Effector CD8-positive, alpha-beta T cell (primary cell): ENCODE measurements around the gene PPP2R5C.
"Not testable (repeated sequence)": the region's sequence is repeated elsewhere in the genome, so short reads cannot be mapped to it uniquely, and the experiment has no call there.

Source experiments
- DNase-seq: peaks from one replicate; lab custom pipeline; 2025; lab: John Stamatoyannopoulos, UW
- total RNA-seq, 4 experiments: gene quantifications; one replicate each; lab custom pipeline; 2026; lab: John Stamatoyannopoulos, UW

The PPP2R5C gene
- total RNA-seq: 605 to 834 (median 806) reads per million in 4 experiments

GRCh38 chr14:101761032-101761880 lies at the start of gene PPP2R5C:
PPP2R5C (plus strand) TSS chr14:101761709; CDS start chr14:101761894, 185 bp downstream.
- peak; percentile 83 for DNase-seq

- not testable (repeated sequence) for DNase-seq
Measured at GRCh38 chr14:101711857-101712233, 49.7 kb upstream of the PPP2R5C start.

DNA sequence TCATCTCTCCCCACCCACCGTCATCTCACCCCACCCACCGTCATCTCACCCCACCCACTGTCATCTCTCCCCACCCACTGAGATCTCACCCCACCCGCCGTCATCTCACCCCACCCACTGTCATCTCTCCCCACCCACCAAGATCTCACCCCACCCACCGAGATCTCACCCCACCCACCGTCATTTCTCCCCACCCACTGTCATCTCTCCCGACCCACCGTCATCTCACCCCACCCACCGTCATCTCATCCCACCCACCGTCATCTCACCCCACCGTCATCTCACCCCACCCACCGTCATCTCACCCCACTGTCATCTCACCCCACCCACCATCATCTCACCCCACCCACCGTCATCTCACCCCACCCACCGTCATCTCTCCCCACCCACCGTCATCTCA lies 49.2 kb upstream of the PPP2R5C start:
- DNase-seq: not testable (repeated sequence)

GRCh38 chr14:101713091-101713490 lies 48.4 kb upstream of the PPP2R5C start:
- DNase-seq: not testable (repeated sequence)

DNA sequence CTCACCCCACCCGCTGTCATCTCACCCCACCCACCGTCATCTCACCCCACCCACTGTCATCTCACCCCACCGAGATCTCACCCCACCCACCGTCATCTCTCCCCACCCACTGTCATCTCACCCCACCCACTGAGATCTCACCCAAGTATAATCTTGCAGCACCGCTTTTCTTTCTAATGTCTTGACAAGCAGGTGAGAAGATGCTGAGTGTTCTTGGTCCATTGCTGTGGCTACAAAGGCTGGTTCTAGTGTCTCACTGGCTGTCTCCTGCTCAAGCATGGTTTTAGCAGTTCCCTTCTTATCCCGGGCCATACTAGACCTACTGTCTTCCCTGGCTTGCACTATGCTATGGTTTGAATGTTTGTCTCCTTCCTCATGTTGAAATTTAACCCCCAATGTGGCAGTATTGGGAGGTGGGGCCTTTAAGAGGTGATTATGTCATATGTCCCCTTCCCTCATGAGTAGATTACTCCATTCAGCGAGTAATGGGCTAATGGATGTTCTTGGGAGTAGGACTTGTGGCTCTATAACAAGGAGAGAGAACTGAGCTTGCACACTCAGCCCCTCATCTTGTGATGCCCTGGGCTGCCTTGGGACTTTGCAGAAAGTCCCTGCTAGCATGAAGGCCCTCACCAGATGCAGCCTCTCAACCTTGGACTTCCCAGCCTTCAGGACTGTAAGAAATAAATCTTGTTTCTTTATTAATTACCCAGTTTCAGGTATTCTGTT lies 47.7 kb upstream of the PPP2R5C start:
- no peak for DNase-seq

DNA sequence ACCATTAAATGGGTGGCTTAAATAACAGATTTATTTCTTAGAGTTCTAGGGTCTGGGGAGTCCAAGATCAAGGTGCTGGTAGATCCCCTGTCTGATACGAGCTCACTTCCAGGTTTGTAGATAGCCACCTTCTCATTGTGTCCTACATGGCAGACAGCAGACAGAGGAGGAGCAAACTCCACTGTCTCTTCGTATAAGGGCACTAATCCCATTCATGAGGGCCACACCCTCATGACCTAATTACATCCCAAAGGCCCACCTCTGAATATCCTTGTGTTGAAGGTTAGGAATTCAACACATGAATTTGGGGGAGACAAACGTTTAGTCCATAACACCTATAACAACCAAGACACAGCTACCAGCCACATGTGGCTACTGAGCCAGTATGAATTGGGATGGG lies 47.1 kb upstream of the PPP2R5C start:
- no peak for DNase-seq

GRCh38 chr14:101715210-101716076 lies 46.1 kb upstream of the PPP2R5C start:
- DNase-seq: no peak

GRCh38 chr14:101716077-101716950 lies 45.2 kb upstream of the PPP2R5C start:
- no peak for DNase-seq

DNA sequence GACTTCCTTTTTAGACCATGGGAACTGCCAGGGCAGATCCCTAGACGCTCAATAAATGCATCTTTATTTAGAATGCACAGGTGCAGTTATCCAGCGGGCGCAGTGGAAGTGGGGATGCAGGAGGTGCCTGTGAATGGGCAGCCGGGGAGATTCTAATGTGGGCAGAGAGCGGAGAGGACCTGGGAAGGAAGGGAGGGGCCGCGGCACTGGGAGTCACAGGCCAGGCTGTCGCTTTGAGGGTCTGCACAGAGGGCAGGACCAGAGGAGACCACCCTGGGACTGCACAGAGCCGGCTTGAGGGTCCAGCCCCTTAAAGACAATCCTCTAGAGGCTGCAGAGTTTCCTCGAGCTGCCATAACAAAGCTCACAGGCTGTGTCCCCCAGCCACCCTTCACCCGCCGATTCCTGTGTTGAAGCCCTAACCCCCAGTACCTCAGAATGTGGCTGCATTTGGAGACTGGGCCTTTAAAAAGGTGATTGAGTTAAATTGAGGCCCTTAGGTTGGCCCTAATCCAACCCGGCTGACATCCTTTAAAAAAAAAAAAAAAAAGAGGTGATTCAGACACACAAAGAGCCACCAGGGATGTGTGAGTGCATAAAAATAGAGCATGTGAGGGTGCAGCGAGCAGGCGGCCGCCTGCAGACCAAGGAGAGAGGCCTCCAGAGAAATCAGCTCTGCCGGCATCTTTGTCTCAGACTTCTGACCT lies 44.4 kb upstream of the PPP2R5C start:
- no peak for DNase-seq

DNA sequence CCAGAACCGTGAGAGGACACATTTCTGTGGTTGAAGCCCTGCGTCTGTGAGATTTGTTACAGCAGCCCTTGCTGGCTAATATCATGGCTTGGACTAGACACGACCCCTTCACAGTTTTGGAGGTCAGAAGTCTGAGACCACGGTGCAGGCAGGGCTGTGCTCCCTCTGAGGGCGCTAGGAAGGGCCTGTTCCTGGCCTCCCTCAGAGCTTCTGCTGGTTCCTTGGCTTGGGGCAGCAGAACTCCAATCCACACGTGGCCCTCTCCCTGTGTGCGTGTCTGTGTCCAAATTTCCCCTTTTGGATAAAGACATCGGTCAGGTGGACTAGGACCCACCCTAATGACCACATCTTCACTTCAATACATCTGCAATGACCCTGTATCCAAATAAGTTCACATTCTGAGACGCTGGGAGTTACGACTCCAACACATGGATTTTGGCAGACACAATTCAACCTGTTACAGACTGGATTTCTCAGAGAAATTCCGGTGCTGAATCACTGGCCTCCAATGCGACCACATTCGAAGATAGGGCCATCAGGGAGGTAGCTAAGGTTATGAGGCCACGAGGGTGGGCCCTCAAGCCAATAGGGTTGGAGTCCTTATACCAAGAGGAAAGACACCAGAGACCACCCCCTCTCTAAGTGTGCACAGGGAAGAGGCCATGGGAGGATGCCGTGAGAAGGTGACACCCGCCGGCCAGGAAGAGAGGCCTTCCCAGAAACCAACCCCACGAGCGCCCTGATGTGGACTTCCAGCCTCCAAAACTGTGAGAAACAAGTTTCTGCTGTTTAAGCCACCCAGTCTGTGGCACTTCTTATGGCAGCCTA lies 43.6 kb upstream of the PPP2R5C start:
- DNase-seq: no peak

DNA sequence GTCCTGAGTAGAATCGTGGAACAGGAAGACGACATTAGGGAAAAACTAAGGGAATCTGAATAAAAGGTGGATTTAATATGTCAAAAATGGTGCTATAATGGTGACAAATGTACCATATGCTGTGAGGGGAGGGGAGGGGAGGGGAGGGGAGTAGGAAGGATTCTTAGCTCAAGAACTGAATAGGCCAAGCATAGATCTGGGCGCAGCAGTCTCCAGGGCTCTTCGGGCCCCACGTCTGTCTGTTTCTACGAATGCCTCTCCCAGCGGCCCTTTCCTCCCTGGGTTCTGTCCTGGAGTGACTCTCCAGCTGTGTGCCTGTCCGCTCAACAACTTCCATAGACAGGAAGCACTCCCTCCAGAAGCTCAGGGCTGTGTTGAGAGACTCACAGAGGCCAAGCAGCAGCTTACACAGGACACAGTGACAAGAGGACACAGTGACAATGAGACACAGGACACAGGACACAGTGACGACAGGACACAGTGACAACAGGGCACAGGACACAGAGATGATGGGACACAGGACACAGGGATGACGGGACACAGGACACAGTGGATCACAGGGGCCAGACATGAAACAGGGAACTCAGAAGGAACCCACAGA lies 42.4 kb upstream of the PPP2R5C start:
- DNase-seq: no peak

- no peak for DNase-seq
Measured at GRCh38 chr14:101719708-101720107, 41.8 kb upstream of the PPP2R5C start.

DNA sequence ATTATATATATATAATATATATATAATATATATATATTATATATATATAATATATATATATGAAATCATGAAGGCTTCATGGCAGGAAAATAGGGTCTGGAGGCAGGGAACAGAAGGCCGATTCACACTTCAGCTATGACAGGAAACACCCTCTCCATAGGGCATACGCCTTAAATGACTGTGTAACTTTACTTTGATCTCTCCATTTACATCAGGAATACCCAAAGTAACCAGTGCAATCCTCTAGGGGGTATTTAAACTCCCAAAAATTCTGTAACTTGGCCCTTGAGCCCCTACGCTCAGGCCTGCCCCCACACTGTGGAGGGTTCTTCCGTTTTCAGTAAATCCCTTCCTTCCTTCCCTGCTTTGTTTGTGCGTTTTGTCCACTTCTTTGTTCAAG lies 40.4 kb upstream of the PPP2R5C start:
- no peak for DNase-seq

GRCh38 chr14:101721951-101722661 lies 39.4 kb upstream of the PPP2R5C start:
- DNase-seq: peak; percentile 52

GRCh38 chr14:101723061-101723595 lies 38.4 kb upstream of the PPP2R5C start:
- DNase-seq: no peak

- not testable (repeated sequence) for DNase-seq
Measured at GRCh38 chr14:101725652-101726051, 35.9 kb upstream of the PPP2R5C start.

DNA sequence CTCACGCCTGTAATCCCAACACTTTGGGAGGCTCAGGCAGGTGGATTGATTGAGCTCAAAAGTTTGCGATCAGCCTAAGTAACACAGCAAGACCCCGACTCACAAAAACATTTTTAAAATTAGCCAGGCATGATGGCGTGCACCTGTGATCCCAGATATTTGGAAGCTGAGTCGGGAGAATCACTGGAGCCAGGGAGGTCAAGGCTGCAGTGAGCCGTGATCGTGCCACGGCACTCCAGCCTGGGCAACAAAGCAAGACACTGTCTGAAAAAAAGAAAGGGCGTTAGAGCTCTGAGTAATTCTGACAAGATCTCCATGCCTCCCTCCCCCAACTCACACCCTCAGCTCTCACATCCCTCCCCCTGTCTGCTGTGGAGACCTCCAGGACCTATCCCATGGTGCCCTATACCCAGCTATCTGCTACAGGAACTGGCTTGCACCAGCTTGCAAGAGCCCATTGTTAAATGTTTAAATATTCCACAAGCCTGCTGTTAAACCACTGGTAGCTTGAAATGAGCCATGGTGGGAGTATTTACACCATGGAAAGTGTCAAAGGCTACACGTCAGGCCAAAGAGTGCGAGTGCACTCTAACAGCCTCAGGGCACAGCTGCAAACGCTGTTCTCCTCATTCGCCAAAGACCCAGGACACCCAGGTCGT lies 35.1 kb upstream of the PPP2R5C start:
- no peak for DNase-seq

DNA sequence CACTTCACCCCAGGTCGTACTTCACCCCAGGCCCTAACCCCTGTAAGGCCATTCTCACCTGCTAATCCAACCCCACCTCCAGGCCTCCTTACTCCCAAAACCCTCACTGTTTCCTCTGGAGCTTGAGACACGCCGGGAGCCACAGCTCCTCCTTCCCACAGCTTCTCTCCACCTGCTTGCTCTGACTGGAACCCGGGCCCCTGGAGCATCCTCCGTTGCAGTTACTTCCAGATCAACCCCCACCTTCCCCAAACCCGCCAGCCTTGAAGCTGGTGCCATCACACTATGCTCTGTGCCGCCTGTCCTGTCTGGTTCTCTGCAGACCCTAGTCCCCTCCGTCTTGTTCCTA lies 34.6 kb upstream of the PPP2R5C start:
- DNase-seq: no peak
